ENCODE measurements around the gene KCNQ1. TPM values are rescaled to one million over a fixed set of nuclear protein-coding genes. Genes with fewer than 3 reads are reported as not detected.

The KCNQ1 gene
- polyA plus RNA-seq, 5 donors, result 6.2 to 11.5 (median 8.5) TPM

- no peak for DNase-seq
These were observed 133.5 kb downstream of the KCNQ1 start for GRCh38 chr11:2577991-2578928.

GRCh38 chr11:2578929-2579270 is 134.1 kb downstream of the KCNQ1 start:
- DNase-seq, result no peak

DNA sequence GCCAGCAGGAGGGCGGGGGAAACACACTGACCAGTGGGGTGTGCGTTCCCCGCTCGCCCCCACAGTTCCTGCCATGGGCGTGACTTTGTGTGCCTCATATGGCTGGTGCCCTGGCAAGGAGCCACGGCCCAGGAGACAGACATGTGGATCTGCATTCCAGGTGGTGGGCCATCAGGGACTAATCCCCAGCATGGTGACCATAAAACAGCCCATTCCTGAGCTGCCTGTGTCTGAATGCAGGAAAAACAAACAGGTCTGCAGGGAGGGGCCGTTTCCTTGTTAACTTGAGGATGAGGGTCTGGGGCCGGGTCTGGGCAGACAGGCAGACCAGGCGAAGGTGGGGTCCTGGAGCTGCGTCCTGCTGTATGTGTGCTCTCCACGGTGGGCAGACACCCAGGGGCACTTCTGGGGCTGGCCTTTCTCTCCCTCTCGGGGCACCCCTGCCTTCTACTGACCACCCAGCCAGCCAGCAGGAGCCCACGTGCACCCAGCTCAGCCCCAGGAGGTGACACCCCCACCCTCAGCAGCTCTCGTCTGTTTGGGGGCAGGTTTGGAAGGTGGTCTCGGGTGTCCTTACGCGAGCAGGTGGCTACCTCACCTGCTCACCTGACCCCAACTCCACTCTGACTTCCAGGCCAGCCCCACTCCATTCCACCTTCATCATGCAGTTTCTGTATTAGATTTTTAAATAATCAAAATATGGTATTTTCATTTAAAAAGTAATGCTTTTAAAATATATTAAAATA is 134.7 kb downstream of the KCNQ1 start:
- DNase-seq, result no peak

- DNase-seq, result no peak
These were observed 135.2 kb downstream of the KCNQ1 start for GRCh38 chr11:2580061-2580421.

GRCh38 chr11:2580571-2581001 is 135.8 kb downstream of the KCNQ1 start:
- no peak for DNase-seq

GRCh38 chr11:2581151-2581930 is 136.5 kb downstream of the KCNQ1 start:
- DNase-seq, result no peak

DNA sequence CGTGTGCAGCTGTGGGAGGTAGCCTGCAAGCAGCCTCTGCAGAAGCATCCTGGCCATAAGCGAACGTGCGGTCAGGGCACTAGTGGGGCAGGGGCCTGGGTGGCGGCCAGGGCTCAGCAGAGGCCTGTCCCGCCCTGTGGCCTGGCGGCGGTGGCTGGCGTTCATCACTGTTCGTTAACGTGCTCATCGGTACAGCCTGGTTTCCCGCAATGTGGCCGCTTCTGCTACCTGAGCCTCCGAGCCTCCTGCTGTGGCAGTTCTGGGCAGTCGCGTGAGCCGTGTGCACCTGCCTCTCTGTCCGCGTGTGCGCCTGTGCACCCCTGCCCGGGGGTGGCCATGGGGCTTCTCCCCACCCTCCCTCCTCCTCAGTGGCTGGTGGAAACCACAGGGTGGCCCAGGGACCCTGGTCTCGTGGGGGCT is 137.1 kb downstream of the KCNQ1 start:
- DNase-seq, result no peak

- DNase-seq, result no peak
These were observed 137.6 kb downstream of the KCNQ1 start for GRCh38 chr11:2582351-2582945.

- no peak for DNase-seq
These were observed 138.3 kb downstream of the KCNQ1 start for GRCh38 chr11:2582946-2583604.

DNA sequence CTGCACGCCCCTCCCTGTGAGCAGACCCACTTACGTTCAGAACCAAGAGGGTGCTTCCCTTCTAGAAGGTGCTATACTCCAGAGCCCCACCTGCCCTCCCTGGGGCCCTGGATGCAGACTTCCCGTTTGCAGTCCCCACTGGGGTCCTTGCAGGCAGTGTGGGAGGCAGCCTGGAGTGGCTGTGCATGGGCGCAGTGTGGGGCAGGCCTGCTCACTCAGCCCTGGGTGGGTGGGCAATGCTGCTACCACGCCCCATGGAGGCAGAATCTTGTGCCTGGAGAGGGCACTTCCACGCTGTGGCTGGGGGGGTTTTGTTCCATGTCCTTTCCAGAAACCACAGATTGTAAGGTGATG is 138.8 kb downstream of the KCNQ1 start:
- no peak for DNase-seq

DNA sequence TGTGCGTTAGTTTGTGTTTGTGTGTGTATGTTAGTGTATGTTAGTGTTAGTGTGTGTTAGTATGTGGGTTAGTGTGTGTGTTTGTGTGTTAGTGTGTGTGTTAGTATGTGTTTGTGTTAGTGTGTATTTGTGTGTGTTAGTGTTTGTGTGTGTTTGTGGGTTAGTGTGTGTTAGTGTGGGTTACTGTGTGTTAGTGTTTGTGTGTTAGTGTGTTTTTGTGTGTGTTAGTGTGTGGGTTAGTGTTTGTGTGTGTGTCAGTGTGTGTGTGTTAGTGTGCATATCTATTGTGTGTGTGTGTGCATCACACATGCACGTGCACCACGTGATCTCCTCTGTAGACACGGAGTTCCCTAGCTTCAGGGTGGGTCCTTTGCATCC is 139.6 kb downstream of the KCNQ1 start:
- no peak for DNase-seq

- no peak for DNase-seq
These were observed 140.2 kb downstream of the KCNQ1 start for GRCh38 chr11:2584812-2585565.

- DNase-seq, result no peak
These were observed 140.8 kb downstream of the KCNQ1 start for GRCh38 chr11:2585566-2586086.

- no peak for DNase-seq
These were observed 141.4 kb downstream of the KCNQ1 start for GRCh38 chr11:2586087-2586792.

GRCh38 chr11:2586793-2587131 is 142.0 kb downstream of the KCNQ1 start:
- no peak for DNase-seq

DNA sequence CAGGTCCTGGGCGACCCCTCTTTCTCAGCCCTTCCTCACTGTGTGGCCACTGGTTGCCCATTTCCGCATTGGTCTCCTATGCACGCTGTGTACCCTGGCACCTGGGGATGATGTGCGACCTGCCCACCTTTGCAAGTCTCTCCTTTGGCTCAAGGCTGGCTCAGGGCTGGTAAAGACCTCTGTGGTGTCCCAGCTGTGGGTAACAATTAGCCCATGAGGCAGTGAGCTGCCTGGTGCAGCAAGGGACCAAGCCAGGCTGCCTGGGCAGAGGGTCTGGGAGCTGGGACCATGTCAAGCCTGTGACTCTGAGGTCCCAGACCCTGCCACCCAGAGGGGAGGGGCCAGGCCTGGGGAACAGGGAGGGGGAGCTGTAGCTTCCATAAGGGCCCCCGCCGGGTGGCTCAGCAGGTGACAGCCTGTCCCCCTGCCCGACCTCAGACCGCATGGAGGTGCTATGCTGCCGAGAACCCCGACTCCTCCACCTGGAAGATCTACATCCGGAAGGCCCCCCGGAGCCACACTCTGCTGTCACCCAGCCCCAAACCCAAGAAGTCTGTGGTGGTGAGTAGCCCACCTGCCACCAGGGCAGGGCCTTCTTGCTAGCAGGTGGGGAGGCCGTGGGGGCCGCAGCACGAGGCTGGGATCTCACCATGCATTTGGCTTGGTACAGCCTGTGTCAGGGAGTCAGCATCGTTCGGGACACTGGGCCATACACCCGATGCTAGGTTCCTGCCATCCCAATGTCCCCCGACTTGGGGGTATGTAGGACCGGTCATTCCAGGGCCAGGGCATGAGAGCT is 142.5 kb downstream of the KCNQ1 start:
- no peak for DNase-seq

DNA sequence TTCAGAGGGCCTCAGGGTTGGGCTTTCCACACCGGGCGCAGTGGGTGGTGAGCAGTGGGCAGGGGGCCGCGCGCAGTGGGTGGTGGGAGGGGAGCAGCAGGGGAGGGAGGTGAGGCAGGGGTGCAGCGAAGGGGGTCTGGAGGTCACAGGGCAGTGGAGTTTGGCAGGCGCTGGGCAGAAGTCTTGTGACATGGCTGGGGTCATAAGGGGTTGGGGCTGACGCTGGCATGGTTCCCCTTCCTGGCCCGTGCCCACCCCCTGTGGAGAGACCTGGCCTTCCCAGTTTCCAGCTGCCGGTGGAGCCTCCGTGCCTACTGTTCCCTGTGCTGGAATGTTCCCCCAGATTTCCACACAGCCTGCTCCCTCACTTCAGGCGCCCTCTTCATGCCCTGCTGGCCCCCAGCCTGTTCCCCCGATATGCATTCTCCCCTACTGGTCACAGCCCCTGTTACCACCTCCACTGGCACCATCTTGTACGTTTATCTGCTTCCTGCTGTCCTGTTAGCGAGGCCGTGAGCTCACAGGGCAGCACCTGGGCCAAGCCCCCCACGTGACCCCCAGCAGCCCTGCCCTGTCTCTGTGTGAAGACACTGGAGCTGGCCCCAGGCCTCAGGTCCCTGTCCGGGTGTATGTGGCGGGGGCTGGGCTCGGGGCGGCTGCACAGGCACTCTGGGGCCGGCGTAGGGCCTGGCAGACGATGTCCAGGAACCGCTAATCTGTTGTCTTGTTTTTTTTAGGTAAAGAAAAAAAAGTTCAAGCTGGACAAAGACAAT is 143.4 kb downstream of the KCNQ1 start:
- DNase-seq, result no peak

All from right lung (tissue), 5 donors.